HFFc6 (cell line): ENCODE data around the gene NAV2. TPM values are rescaled to one million over a fixed set of nuclear protein-coding genes. Genes with fewer than 3 reads are reported as not detected.
"Not testable (repeated sequence)": the region's sequence is repeated elsewhere in the genome, so short reads cannot be mapped to it uniquely, and the experiment has no call there.

ENCODE experiments used
- DNase-seq: peaks from one replicate; pipeline ENCODE4 v3.0.0-alpha.2; 2018
- H3K27ac Mint-ChIP-seq: 2 replicates; pipeline ENCODE4 v1.8.0; 2020; ENCODE audit warnings: mild to moderate bottlenecking, mixed read lengths
- H3K27me3 Mint-ChIP-seq: 2 replicates; pipeline ENCODE4 v1.8.0; 2021; ENCODE audit warnings: mild to moderate bottlenecking, moderate library complexity, mixed read lengths; ENCODE audit not compliant: insufficient read depth
- H3K36me3 Mint-ChIP-seq: 2 replicates; pipeline ENCODE4 v1.8.0; 2021; ENCODE audit warnings: low read depth, mixed read lengths
- H3K4me1 Mint-ChIP-seq: 2 replicates; pipeline ENCODE4 v1.8.0; 2020; ENCODE audit warnings: low read depth, mixed read lengths
- H3K4me3 Mint-ChIP-seq: 2 replicates; pipeline ENCODE4 v1.8.0; 2020; ENCODE audit warnings: mild to moderate bottlenecking, moderate library complexity, mixed read lengths
- H3K9me3 Mint-ChIP-seq: 2 replicates; pipeline ENCODE4 v1.8.0; 2020; ENCODE audit warnings: mild to moderate bottlenecking, mixed read lengths
- total RNA-seq, 6 experiments: library from RNA; stranded (reverse); fragmentation: NEBNext Ultra II Directional; extraction: Animal tissue kit (Norgen Biotek cat#: 25700); gene quantifications; 2 replicates in 1 of 6; 3 replicates in 5 of 6; pipeline ENCODE4 v1.2.3, GENCODE V29; 2021
- TF ChIP-seq, protein P1 (sequence below): fragments of 200-600 bp; sonication (generic); IDR thresholded peaks from 2 replicates; pipeline ENCODE4 v1.5.0; 2021; ENCODE audit warnings: antibody characterized with exemption, mild to moderate bottlenecking

NAV2 gene
- total RNA-seq, 6 experiments from 2014 or later, result 12.4 to 34.9 (median 31.8) TPM

- peaks cover 25% of the 10 kb centered on the region; the same call in 1 of the 2 replicates for H3K36me3 Mint-ChIP-seq
- H3K9me3 Mint-ChIP-seq, result no peaks in the 10 kb centered on the region
- DNase-seq, result no peak
- TF ChIP-seq, protein P1, sequence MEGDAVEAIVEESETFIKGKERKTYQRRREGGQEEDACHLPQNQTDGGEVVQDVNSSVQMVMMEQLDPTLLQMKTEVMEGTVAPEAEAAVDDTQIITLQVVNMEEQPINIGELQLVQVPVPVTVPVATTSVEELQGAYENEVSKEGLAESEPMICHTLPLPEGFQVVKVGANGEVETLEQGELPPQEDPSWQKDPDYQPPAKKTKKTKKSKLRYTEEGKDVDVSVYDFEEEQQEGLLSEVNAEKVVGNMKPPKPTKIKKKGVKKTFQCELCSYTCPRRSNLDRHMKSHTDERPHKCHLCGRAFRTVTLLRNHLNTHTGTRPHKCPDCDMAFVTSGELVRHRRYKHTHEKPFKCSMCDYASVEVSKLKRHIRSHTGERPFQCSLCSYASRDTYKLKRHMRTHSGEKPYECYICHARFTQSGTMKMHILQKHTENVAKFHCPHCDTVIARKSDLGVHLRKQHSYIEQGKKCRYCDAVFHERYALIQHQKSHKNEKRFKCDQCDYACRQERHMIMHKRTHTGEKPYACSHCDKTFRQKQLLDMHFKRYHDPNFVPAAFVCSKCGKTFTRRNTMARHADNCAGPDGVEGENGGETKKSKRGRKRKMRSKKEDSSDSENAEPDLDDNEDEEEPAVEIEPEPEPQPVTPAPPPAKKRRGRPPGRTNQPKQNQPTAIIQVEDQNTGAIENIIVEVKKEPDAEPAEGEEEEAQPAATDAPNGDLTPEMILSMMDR, result no peak
- H3K4me1 Mint-ChIP-seq, result peaks cover 44% of the 10 kb centered on the region
- no peak overlapping the region for H3K4me3 Mint-ChIP-seq
- H3K27ac Mint-ChIP-seq, result no peak overlapping the region
- peaks cover 2% of the 10 kb centered on the region; the same call in 1 of the 2 replicates for H3K27me3 Mint-ChIP-seq
Measured at GRCh38 chr11:19959210-19959609, 246.6 kb downstream of the NAV2 start.

DNA sequence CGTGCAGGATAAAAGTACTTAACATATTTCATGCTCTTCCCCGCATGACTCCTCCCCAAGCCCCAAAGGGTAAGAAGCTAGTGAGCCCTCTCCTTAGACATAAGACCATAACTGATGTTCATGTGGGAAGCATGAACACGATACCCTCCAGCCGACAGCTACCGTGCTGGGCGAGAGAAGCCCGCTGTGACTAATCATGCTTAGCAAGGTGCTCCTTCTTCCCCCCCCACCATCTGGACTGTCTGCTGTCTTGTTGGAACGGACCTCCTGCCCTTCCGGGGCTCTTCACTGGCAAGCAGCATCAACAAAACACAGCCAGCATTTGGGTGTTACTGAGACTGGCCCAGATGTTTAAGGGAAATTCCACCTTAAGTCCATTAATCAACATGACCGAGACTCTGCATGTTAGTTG lies 247.0 kb downstream of the NAV2 start:
- H3K4me1 Mint-ChIP-seq, result peaks cover 40% of the 10 kb centered on the region
- no peaks in the 10 kb centered on the region for H3K9me3 Mint-ChIP-seq
- no peak for DNase-seq
- no peak overlapping the region for H3K4me3 Mint-ChIP-seq
- TF ChIP-seq, protein P1, result no peak
- no peak overlapping the region for H3K27ac Mint-ChIP-seq
- peaks cover 25% of the 10 kb centered on the region; the same call in 1 of the 2 replicates for H3K36me3 Mint-ChIP-seq
- H3K27me3 Mint-ChIP-seq, result peaks cover 2% of the 10 kb centered on the region; the same call in 1 of the 2 replicates

- Mint-ChIP-seq H3K4me1 (peaks cover 33% of the 10 kb centered on the region), H3K36me3 (peaks cover 29% of the 10 kb centered on the region; the same call in 1 of the 2 replicates)
- not testable (repeated sequence) for H3K4me3 Mint-ChIP-seq, H3K27ac Mint-ChIP-seq, DNase-seq, H3K27me3 Mint-ChIP-seq, H3K9me3 Mint-ChIP-seq
Measured at GRCh38 chr11:19960410-19960809, 247.8 kb downstream of the NAV2 start.

- Mint-ChIP-seq H3K4me1 (peaks cover 29% of the 10 kb centered on the region), H3K4me3 (no peak overlapping the region)
Measured at GRCh38 chr11:19961225-19961624, 248.6 kb downstream of the NAV2 start.

DNA sequence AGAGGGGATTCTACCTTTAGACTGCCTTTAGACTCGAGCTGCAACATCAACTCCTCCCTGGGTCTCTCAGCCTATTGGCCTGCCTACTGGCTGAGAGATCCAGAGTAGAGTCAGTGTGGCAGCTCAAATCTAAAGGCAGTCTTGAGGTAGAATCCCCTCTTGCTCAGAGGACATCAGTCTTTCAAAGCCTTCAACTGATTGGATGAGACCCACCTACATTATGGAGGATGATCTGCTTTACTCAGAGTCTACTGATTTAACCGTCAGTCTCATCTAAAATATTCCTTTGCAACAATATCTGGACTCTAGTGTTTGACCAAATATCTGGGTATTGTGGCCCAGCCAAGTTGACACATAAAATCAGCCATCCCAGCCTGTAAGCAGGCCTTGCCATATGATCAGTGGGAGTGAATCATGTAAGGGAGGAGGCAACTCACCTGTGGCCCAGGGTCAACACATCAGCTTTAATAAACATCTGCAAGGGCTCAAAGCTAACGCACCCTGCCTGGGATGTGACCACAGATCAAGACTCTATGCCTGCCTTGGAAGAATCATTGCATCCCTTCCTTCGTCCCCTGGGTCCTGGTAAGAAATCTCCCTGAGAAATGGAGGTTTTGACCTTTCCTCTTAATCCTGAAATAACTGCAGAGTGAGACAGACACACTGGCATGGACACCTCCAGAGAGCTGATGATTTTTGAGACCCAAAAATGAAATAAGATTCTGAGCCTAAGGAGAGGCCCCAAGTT lies 249.6 kb downstream of the NAV2 start:
- no peaks in the 10 kb centered on the region for H3K9me3 Mint-ChIP-seq
- peaks cover 25% of the 10 kb centered on the region; the same call in 1 of the 2 replicates for H3K36me3 Mint-ChIP-seq
- DNase-seq, result no peak
- H3K4me3 Mint-ChIP-seq, result no peak overlapping the region; the same call in 1 of the 2 replicates
- H3K27ac Mint-ChIP-seq, result peak overlapping the region; percentile 84
- H3K27me3 Mint-ChIP-seq, result peaks cover 2% of the 10 kb centered on the region; the same call in 1 of the 2 replicates
- TF ChIP-seq, protein P1, result no peak
- peaks cover 25% of the 10 kb centered on the region for H3K4me1 Mint-ChIP-seq

More at GRCh38 chr11:19961225-19961624, 248.6 kb downstream of the NAV2 start:
- Mint-ChIP-seq H3K27me3 (peaks cover 2% of the 10 kb centered on the region; the same call in 1 of the 2 replicates), H3K27ac (peak overlapping the region; percentile 46; the same call in 1 of the 2 replicates), H3K9me3 (no peaks in the 10 kb centered on the region), H3K36me3 (peaks cover 28% of the 10 kb centered on the region; the same call in 1 of the 2 replicates)
- no peak for DNase-seq
- TF ChIP-seq, protein P1, result no peak

DNA sequence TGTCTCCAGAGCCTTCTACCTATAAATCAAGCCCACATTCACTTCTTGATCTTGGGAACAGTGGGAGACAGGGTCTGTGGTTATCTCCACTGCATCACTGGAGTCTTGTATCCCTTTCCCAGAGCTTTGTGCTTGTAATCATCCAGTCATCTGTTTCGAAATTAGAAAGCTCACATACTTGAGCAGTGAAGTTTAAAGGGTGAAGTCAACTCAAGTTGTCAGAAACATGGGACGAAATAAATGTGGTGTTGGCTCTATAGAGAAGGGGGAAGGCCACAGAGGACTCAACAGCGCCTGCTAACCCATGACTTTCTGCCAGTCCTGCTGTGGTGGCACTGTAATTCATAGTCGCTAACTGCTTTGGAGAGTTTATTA lies 250.2 kb downstream of the NAV2 start:
- Mint-ChIP-seq H3K27me3 (peaks cover 2% of the 10 kb centered on the region; the same call in 1 of the 2 replicates), H3K4me3 (no peak overlapping the region; the same call in 1 of the 2 replicates), H3K4me1 (peaks cover 21% of the 10 kb centered on the region), H3K9me3 (no peaks in the 10 kb centered on the region), H3K36me3 (peaks cover 25% of the 10 kb centered on the region; the same call in 1 of the 2 replicates), H3K27ac (peak overlapping the region; percentile 84)
- TF ChIP-seq, protein P1, result no peak
- peak; percentile 74 for DNase-seq
